Transverse colon (tissue), 4 donors: Measurements from ENCODE around the gene HOXA3. TPM values are rescaled to one million over a fixed set of nuclear protein-coding genes. Genes with fewer than 3 reads are reported as not detected.
A peak's percentile ranks its signal among the peaks of the same experiment; 100 is the strongest.

Source experiments
- DNase-seq: peaks from one replicate; pipeline ENCODE4 v3.0.0-alpha.2; 2019
- H3K27ac ChIP-seq, 4 donors: fragments of 200-600 bp; sonication (generic); 2 replicates each; pipeline ENCODE4 v1.5.1; 2016 to 2018; ENCODE audit warnings: inconsistent platforms in 4 of 4
- H3K27me3 ChIP-seq: fragments of 200-600 bp; sonication (generic); 2 replicates; pipeline ENCODE4 v1.5.1; 2017; ENCODE audit warnings: inconsistent platforms
- H3K36me3 ChIP-seq, 4 donors: fragments of 200-600 bp; sonication (generic); 2 replicates each; pipeline ENCODE4 v1.5.1; 2017 to 2019; ENCODE audit warnings: inconsistent platforms in 4 of 4
- H3K4me1 ChIP-seq, 4 donors: fragments of 200-600 bp; sonication (generic); 2 replicates each; pipeline ENCODE4 v1.5.1; 2017 to 2020; ENCODE audit warnings: inconsistent platforms in 4 of 4
- H3K4me3 ChIP-seq, 4 donors: fragments of 200-600 bp; sonication (generic); 1 replicate in 1 of 4; 2 replicates in 3 of 4; pipeline versions ENCODE4 v1.5.1 to v1.6.1; 2017 to 2019; ENCODE audit warnings: inconsistent platforms in 4 of 4
- H3K9me3 ChIP-seq, 2 donors: fragments of 200-600 bp; sonication (generic); 2 replicates each; pipeline ENCODE4 v1.5.1; 2017 to 2019; ENCODE audit warnings: inconsistent platforms in 2 of 2
- EP300 ChIP-seq: sonication (generic); formaldehyde crosslinking; IDR thresholded peaks from one replicate; pipeline ENCODE4 v1.6.1; 2017; ENCODE audit warnings: antibody characterized with exemption, low read depth
- POLR2A ChIP-seq: fragments of 450-650 bp; IDR thresholded peaks from one replicate; pipeline ENCODE4 v1.6.1; 2016; ENCODE audit warnings: antibody characterized with exemption, mild to moderate bottlenecking, moderate library complexity
- POLR2AphosphoS5 ChIP-seq, 3 donors: sonication (generic); formaldehyde crosslinking; IDR thresholded peaks; one replicate each; pipeline ENCODE4 v1.6.1; 2016; ENCODE audit warnings: antibody characterized with exemption in 3 of 3
- WGBS, 2 donors: methylation state at CpG; one replicate each; pipeline ENCODE4 v1.1.5; 2018; ENCODE audit warnings: low coverage in 1 of 2; 5-methylcytosine and 5-hydroxymethylcytosine counted together
- in situ Hi-C, 4 donors: fragments of 200-750 bp; cut with MboI; loops; one replicate each; pipeline versions ENCODE4 v1.15.0 to v1.15.1; 2017; ENCODE audit warnings: low sequenced_read_pairs in 3 of 4, low pct_ligation_motif_present in 1 of 4, low pct_unique_long_range_greater_than_20kb in 1 of 4
- intact Hi-C: fragments of 100-400 bp; cut with DNase I; formaldehyde crosslinking; loops from one replicate; pipeline ENCODE4 v1.15.1; 2023; ENCODE audit warnings: low total_unique reads
- total RNA-seq, 4 donors: library from RNA; depleted of rRNA; stranded (reverse); fragments of >200 nt; gene quantifications; one replicate each; pipeline ENCODE4 v1.1.0, GENCODE V29; 2016
- TF ChIP-seq, protein P1 (sequence below), 5 experiments: fragments of 200-600 bp in 3 of 5; fragments of 450-650 bp in 2 of 5; sonication (generic) in 3 of 5; IDR thresholded peaks; 1 replicate in 2 of 5; 2 replicates in 3 of 5; pipeline ENCODE4 v1.5.1; 2016 to 2017; ENCODE audit warnings: antibody characterized with exemption in 5 of 5, inconsistent platforms in 3 of 5, mild to moderate bottlenecking in 2 of 5, moderate library complexity in 1 of 5

The HOXA3 gene
- total RNA-seq, 4 donors from 2014 or later = 14.1 to 27.3 (median 15.7) TPM

- 32 to 38% methylated on average over 5 to 35 of the region's 35 CpGs for WGBS, 2 donors
- Histone ChIP-seq H3K9me3 (no peaks in the 10 kb centered on the region), H3K27ac (peak overlapping the region; percentile 90 to 96 (median 92)), H3K4me1 (peaks cover 8 to 86% (median 38%) of the 10 kb centered on the region in 4 donors), H3K27me3 (no peaks in the 10 kb centered on the region), H3K4me3 (peak overlapping the region in 3 of 4 donors; percentile 17 to 49 (median 43)), H3K36me3 (no peaks in the 10 kb centered on the region)
- TF ChIP-seq POLR2AphosphoS5 (IDR thresholded peaks at IDR 0.05) (peak in 2 of 3 donors; percentile 14 to 15), EP300 (no peak)
- intact Hi-C loops = no loop called here
- DNase-seq = peak; percentile 53
- in situ Hi-C loops = no loop called here
Measured at GRCh38 chr7:27103489-27104226, 48.7 kb downstream of the HOXA3 start.

DNA sequence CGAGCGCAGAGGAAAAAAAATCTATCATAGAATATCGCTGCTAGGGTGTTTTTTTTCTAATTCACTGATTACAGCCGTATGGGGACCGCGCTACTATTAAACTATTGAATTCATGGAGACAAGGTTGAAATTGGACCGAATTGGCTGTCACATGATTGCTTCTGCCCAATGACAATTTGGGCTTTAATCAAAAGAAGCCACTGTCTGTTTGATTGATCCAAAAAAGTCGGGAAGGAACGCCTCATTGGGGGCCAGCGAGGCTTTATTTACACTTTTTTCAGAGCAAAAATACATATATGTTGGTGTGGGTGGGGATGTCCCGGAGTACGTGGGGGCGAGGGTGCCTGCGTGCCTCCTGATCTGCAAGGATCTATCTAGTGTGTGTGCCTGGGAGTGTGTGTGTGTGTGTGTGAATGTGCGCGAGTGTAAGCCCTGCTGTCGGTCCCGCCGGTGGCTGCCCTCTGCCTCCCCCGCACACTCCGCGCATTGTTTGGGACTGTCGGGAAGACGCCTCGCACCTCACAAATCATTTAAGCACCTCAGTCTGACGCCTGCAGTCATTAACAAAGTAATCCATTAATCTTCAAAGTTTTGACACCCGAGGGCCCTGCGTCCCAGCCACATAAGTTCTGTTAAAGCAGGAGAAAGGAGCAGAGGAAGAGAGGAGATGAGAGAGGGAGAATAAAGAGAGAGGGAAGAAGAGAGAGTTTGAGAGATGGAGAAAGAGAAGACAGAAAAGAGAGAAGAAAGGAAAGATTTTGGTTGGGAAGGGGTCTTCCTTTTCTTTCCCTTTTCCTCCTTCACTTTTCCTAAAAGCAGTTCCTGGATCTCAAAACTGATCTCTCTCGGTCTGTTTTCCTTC is 49.6 kb downstream of the HOXA3 start, which contains the start of gene HOXA2:
Gene HOXA2 (minus strand): TSS at position 103 of the 862 bp plus-strand sequence. CDS start 183 bp downstream, outside the sequence.
- in situ Hi-C loops = no loop called here

GRCh38 chr7:27101957-27102580 is 50.3 kb downstream of the HOXA3 start:
- in situ Hi-C loops (no loop called here), intact Hi-C loops (no loop called here)
- Histone ChIP-seq H3K4me3 (peak overlapping the region; percentile 12 to 49 (median 38)), H3K27ac (peak overlapping the region; percentile 90 to 96 (median 92)), H3K27me3 (no peaks in the 10 kb centered on the region), H3K36me3 (no peaks in the 10 kb centered on the region), H3K9me3 (no peaks in the 10 kb centered on the region), H3K4me1 (peaks cover 18 to 87% (median 44%) of the 10 kb centered on the region in 4 donors)
- TF ChIP-seq EP300 = no peak
- DNase-seq = no peak
- WGBS, 2 donors = 20% methylated on average over 38 of the region's 39 CpGs; no CpG with 5 or more reads in 1 of the 2 donors

More for the DNA sequence above, 49.6 kb downstream of the HOXA3 start, which contains the start of gene HOXA2:
- no peak for TF ChIP-seq EP300
- TF ChIP-seq, protein P1, sequence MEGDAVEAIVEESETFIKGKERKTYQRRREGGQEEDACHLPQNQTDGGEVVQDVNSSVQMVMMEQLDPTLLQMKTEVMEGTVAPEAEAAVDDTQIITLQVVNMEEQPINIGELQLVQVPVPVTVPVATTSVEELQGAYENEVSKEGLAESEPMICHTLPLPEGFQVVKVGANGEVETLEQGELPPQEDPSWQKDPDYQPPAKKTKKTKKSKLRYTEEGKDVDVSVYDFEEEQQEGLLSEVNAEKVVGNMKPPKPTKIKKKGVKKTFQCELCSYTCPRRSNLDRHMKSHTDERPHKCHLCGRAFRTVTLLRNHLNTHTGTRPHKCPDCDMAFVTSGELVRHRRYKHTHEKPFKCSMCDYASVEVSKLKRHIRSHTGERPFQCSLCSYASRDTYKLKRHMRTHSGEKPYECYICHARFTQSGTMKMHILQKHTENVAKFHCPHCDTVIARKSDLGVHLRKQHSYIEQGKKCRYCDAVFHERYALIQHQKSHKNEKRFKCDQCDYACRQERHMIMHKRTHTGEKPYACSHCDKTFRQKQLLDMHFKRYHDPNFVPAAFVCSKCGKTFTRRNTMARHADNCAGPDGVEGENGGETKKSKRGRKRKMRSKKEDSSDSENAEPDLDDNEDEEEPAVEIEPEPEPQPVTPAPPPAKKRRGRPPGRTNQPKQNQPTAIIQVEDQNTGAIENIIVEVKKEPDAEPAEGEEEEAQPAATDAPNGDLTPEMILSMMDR (IDR thresholded peaks at IDR 0.05) = no peak
- peak; percentile 46 for TF ChIP-seq POLR2A
- TF ChIP-seq POLR2AphosphoS5 (IDR thresholded peaks at IDR 0.05) = peak; percentile 8 to 33 (median 15)
- peak within 1 kb of the TSS; percentile 12 to 49 (median 38) for H3K4me3 ChIP-seq
- DNase-seq = peak; percentile 56
- no peaks in the 10 kb centered on the region for H3K27me3 ChIP-seq
- 22 to 35% methylated on average over 6 to 29 of the region's 29 CpGs for whole genome bisulfite sequencing, 2 donors
- peaks cover 10 to 86% (median 38%) of the 10 kb centered on the region in 4 donors for H3K4me1 ChIP-seq
- peak within 1 kb of the TSS; percentile 90 to 96 (median 92) for H3K27ac ChIP-seq
- H3K36me3 ChIP-seq = no peaks in the 10 kb centered on the region
- intact Hi-C loops = no loop called here
- no peaks in the 10 kb centered on the region for H3K9me3 ChIP-seq

- H3K4me3 ChIP-seq = peak overlapping the region in 3 of 4 donors; percentile 33 to 49 (median 43)
- H3K9me3 ChIP-seq = no peaks in the 10 kb centered on the region
- TF ChIP-seq POLR2AphosphoS5 (IDR thresholded peaks at IDR 0.05) = peak in 1 of 3 donors; percentile 9
- TF ChIP-seq, protein P1 (IDR thresholded peaks at IDR 0.05) = no peak
- peak; percentile 15 for TF ChIP-seq POLR2A
- no peak for TF ChIP-seq EP300
- intact Hi-C loops (no loop called here), in situ Hi-C loops (no loop called here)
- DNase-seq = no peak
- 39 to 53% methylated on average over 12 to 25 of the region's 25 CpGs for WGBS, 2 donors
- H3K27me3 ChIP-seq = no peaks in the 10 kb centered on the region
- H3K36me3 ChIP-seq = no peaks in the 10 kb centered on the region
- H3K27ac ChIP-seq = peak overlapping the region; percentile 90 to 96 (median 92)
- H3K4me1 ChIP-seq = peaks cover 19 to 83% (median 47%) of the 10 kb centered on the region in 4 donors
Measured at GRCh38 chr7:27101171-27101956, 51.0 kb downstream of the HOXA3 start.
